K562 (cell line): ENCODE data around the gene CKLF. TPM values are rescaled to one million over a fixed set of nuclear protein-coding genes. Genes with fewer than 3 reads are reported as not detected.

Experiments
- BRCA1 ChIP-seq, 2 experiments: fragments of 450-650 bp in 1 of 2; sonication (generic) in 1 of 2; formaldehyde crosslinking in 1 of 2; IDR thresholded peaks; 2 replicates each; pipeline versions ENCODE4 v1.5.0 to v1.6.1; 2017 to 2020; ENCODE audit warnings: mild to moderate bottlenecking in 1 of 2, missing genetic modification reagents in 1 of 2
- CAMTA2 ChIP-seq: fragments of 250-450 bp; sonication (Bioruptor Pico); conservative IDR thresholded peaks from 2 replicates; pipeline ENCODE4 v1.5.1; 2022
- DIDO1 ChIP-seq: fragments of 450-650 bp; IDR thresholded peaks from 2 replicates; pipeline ENCODE4 v1.6.1; 2016; ENCODE audit warnings: low read depth, missing biosample characterization, missing genetic modification characterization
- GTF2A2 ChIP-seq: IDR thresholded peaks from 2 replicates; pipeline ENCODE4 v1.6.1; 2016; ENCODE audit warnings: mild to moderate bottlenecking, missing genetic modification characterization, missing compliant biosample characterization
- GTF2F1 ChIP-seq: IDR thresholded peaks from 2 replicates; pipeline ENCODE4 v1.6.1; 2011; ENCODE audit warnings: low read depth, low read length, improper control_type of control experiment
- HSF4 ChIP-seq: fragments of 250-450 bp; sonication (Bioruptor Pico); IDR thresholded peaks from 2 replicates; pipeline ENCODE4 v2.1.2; 2022; ENCODE audit warnings: mild to moderate bottlenecking, moderate library complexity, borderline replicate concordance
- IFI16 ChIP-seq: fragments of 250-450 bp; sonication (Bioruptor Pico); IDR thresholded peaks from 2 replicates; pipeline ENCODE4 v2.1.2; 2022; ENCODE audit warnings: mild to moderate bottlenecking, inconsistent platforms
- MTA3 ChIP-seq: fragments of 450-650 bp; formaldehyde crosslinking; IDR thresholded peaks from 2 replicates; pipeline ENCODE4 v1.6.1; 2017; ENCODE audit warnings: mild to moderate bottlenecking, borderline replicate concordance
- NR2F6 ChIP-seq: fragments of 450-650 bp; formaldehyde crosslinking; IDR thresholded peaks from 2 replicates; pipeline ENCODE4 v1.4.0; 2020; ENCODE audit warnings: mild to moderate bottlenecking
- PHB ChIP-seq: fragments of 250-450 bp; sonication (Bioruptor Pico); IDR thresholded peaks from 2 replicates; pipeline ENCODE4 v1.5.0; 2021
- RBBP5 ChIP-seq: fragments of 200-600 bp; sonication (generic); IDR thresholded peaks from 2 replicates; pipeline ENCODE4 v1.6.1; 2012; ENCODE audit warnings: borderline replicate concordance, mild to moderate bottlenecking, low read length, control low read depth, inconsistent platforms; ENCODE audit not compliant: insufficient read depth, poor library complexity, severe bottlenecking
- RFX5 ChIP-seq: IDR thresholded peaks from 2 replicates; pipeline ENCODE4 v1.6.1; 2011; ENCODE audit warnings: low read depth, mild to moderate bottlenecking, improper control_type of control experiment, low read length
- SAFB ChIP-seq: fragments of 200-400 bp; formaldehyde crosslinking; IDR thresholded peaks from 2 replicates; pipeline ENCODE4 v1.6.1; 2017; ENCODE audit warnings: low read depth, low read length, borderline replicate concordance
- SRF ChIP-seq, 2 experiments: fragments of 250-450, 450-650 bp in 1 of 2; sonication (Bioruptor Pico) in 1 of 2; sonication (generic) in 1 of 2; formaldehyde crosslinking; IDR thresholded peaks; 2 replicates each; pipeline versions ENCODE4 v1.5.0 to v1.5.1; 2020 to 2022; ENCODE audit warnings: mild to moderate bottlenecking in 1 of 2, missing genetic modification reagents in 1 of 2
- SUPT5H ChIP-seq: fragments of 450-650 bp; IDR thresholded peaks from 2 replicates; pipeline ENCODE4 v1.6.1; 2016
- TAL1 ChIP-seq: fragments of 450-650 bp; IDR thresholded peaks from 2 replicates; pipeline ENCODE4 v1.6.1; 2016; ENCODE audit warnings: mild to moderate bottlenecking
- TRIM24 ChIP-seq, 2 experiments: fragments of 450-650 bp; IDR thresholded peaks; 2 replicates each; pipeline ENCODE4 v1.6.1; 2016
- ZC3H4 ChIP-seq: sonication (generic); formaldehyde crosslinking; IDR thresholded peaks from 2 replicates; pipeline ENCODE4 v1.9.0; 2021; ENCODE audit warnings: missing genetic modification reagents, borderline replicate concordance
- ZKSCAN1 ChIP-seq: fragments of 150-350 bp; IDR thresholded peaks from 2 replicates; pipeline ENCODE4 v1.6.1; 2016; ENCODE audit warnings: low read depth, low read length
- ZNF311 ChIP-seq: fragments of 250-450 bp; sonication (Bioruptor Pico); IDR thresholded peaks from 2 replicates; pipeline ENCODE4 v1.4.0; 2020; ENCODE audit warnings: mild to moderate bottlenecking, moderate library complexity
- ZNF561 ChIP-seq: fragments of 450-650 bp; formaldehyde crosslinking; conservative IDR thresholded peaks from 2 replicates; pipeline ENCODE4 v1.4.0; 2020; ENCODE audit warnings: mild to moderate bottlenecking, moderate library complexity
- ZNF696 ChIP-seq: fragments of 250-450 bp; sonication (Bioruptor Pico); conservative IDR thresholded peaks from 2 replicates; pipeline ENCODE4 v1.4.0; 2020; ENCODE audit warnings: mild to moderate bottlenecking, moderate library complexity
- ZNF699 ChIP-seq: fragments of 250-450 bp; sonication (Bioruptor Pico); IDR thresholded peaks from 2 replicates; pipeline ENCODE4 v1.8.0; 2021; ENCODE audit warnings: mild to moderate bottlenecking, moderate library complexity; ENCODE audit not compliant: insufficient replicate concordance
- ZNF76 ChIP-seq: fragments of 250-450 bp; sonication (Bioruptor Pico); IDR thresholded peaks from 2 replicates; pipeline ENCODE4 v1.4.0; 2020; ENCODE audit warnings: mild to moderate bottlenecking, moderate library complexity, borderline replicate concordance
- polyA plus RNA-seq, 8 experiments: library from polyadenylated mRNA; depleted of rRNA in 4 of 8; stranded (reverse) in 5 of 8; unstranded in 3 of 8; fragments of >200 nt; fragmentation: Nextera tagmentation in 2 of 8; fragmentation: Illumina TruSeq in 1 of 8; extraction: Ambion mirVana in 2 of 8; extraction: Trizol in 1 of 8; gene quantifications; 2 replicates each; pipeline versions ENCODE4 v1.2.1 to v1.2.3, GENCODE V29; 2011 to 2014; ENCODE audit warnings: inconsistent platforms in 1 of 8, missing spikeins in 1 of 8
- total RNA-seq, 7 experiments: library from RNA; depleted of rRNA in 6 of 7; stranded (reverse); fragments of >200 nt in 6 of 7; fragmentation: Illumina TruSeq in 2 of 7; extraction: Trizol in 2 of 7; gene quantifications; 2 replicates each; pipeline versions ENCODE4 v1.2.1 to v1.2.3, GENCODE V29; 2011 to 2021; ENCODE audit warnings: low replicate concordance in 1 of 7
- TF ChIP-seq, protein P1 (sequence below), 2 experiments: fragments of 450-650 bp; conservative IDR thresholded peaks; 2 replicates each; pipeline ENCODE4 v1.6.1; 2017; ENCODE audit warnings: mild to moderate bottlenecking in 2 of 2, moderate library complexity in 2 of 2
- TF ChIP-seq, protein P2 (sequence below): fragments of 450-650 bp; IDR thresholded peaks from 2 replicates; pipeline ENCODE4 v1.6.1; 2016; ENCODE audit warnings: low read depth, mild to moderate bottlenecking, moderate library complexity
- TF ChIP-seq, protein P3 (sequence below): fragments of 450-650 bp; formaldehyde crosslinking; conservative IDR thresholded peaks from 2 replicates; pipeline ENCODE4 v1.4.0; 2022; ENCODE audit warnings: mild to moderate bottlenecking, missing genetic modification characterization

The CKLF gene
- total and polyA plus RNA-seq, 9 of the 15 experiments (the other 6 are each of a cell fraction or from before 2014, with no cell fraction given), result 84.8 to 322 (median 118) TPM

DNA sequence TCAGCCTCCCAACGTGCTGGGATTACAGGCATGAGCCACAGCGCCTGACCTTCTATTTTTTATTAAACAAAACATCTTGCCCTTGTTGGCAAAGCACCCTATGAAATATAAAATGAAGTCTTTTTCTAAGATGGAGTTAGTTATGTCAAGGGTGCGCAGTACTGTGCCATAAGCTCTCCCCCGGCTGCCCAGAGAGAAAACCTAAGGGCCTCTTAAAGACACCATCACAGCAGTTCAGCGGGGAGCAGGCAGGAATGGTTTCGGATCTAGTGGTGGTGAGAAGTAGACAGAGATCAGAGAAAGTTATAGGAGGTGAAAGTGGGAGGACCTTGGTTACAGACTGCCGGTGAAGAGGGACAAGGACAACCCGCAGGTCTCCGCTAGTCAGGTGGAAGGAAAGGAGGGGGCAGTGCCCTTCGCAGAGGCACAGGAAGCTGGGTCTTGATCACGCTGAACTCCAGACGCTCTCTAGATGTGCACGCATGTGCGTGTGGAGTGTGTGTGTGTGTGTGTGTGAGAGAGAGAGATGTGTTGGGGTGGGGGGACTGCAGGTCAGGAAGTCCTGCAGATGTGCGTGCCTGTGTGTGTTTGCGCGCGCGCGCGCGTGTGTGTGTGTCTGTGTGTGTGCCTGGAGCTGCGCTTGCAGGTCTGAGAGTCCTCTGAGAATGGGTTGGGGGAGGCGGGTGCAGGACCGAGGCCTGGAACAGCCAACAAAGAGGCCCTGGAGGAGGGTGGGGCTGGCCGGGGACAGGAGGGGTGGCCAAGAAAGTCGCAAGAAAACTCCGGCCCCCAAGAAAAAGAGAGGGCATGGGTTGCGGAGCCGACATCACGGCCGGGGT is 51.4 kb downstream of the CKLF start (continued):
- TF ChIP-seq RBBP5, result no peak
- TF ChIP-seq ZC3H4 (CRISPR knock-in tag), result no peak
- TF ChIP-seq PHB (CRISPR knock-in tag), result no peak
- peak; percentile 95 for TF ChIP-seq ZNF311 (CRISPR knock-in tag)
- TF ChIP-seq DIDO1 (tag), result no peak
- TF ChIP-seq ZNF699 (CRISPR knock-in tag), result no peak
- TF ChIP-seq, protein P1, sequence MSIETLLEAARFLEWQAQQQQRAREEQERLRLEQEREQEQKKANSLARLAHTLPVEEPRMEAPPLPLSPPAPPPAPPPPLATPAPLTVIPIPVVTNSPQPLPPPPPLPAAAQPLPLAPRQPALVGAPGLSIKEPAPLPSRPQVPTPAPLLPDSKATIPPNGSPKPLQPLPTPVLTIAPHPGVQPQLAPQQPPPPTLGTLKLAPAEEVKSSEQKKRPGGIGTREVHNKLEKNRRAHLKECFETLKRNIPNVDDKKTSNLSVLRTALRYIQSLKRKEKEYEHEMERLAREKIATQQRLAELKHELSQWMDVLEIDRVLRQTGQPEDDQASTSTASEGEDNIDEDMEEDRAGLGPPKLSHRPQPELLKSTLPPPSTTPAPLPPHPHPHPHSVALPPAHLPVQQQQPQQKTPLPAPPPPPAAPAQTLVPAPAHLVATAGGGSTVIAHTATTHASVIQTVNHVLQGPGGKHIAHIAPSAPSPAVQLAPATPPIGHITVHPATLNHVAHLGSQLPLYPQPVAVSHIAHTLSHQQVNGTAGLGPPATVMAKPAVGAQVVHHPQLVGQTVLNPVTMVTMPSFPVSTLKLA (conservative IDR thresholded peaks at IDR 0.05), result peak; percentile 31 to 61; a peak in 2 of 4 replicates
- no peak for TF ChIP-seq SAFB
- peak; percentile 82 for TF ChIP-seq GTF2A2
- TF ChIP-seq NR2F6 (CRISPR knock-in tag), result no peak
- no peak for TF ChIP-seq TAL1
- no peak for TF ChIP-seq ZKSCAN1
- TF ChIP-seq, protein P2, sequence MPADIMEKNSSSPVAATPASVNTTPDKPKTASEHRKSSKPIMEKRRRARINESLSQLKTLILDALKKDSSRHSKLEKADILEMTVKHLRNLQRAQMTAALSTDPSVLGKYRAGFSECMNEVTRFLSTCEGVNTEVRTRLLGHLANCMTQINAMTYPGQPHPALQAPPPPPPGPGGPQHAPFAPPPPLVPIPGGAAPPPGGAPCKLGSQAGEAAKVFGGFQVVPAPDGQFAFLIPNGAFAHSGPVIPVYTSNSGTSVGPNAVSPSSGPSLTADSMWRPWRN, result no peak
- no peak for TF ChIP-seq GTF2F1
- no peak for TF ChIP-seq BRCA1 (IDR thresholded peaks at IDR 0.05)
- TF ChIP-seq BRCA1 (CRISPR knock-in tag; IDR thresholded peaks at IDR 0.05), result no peak
- TF ChIP-seq, protein P3, sequence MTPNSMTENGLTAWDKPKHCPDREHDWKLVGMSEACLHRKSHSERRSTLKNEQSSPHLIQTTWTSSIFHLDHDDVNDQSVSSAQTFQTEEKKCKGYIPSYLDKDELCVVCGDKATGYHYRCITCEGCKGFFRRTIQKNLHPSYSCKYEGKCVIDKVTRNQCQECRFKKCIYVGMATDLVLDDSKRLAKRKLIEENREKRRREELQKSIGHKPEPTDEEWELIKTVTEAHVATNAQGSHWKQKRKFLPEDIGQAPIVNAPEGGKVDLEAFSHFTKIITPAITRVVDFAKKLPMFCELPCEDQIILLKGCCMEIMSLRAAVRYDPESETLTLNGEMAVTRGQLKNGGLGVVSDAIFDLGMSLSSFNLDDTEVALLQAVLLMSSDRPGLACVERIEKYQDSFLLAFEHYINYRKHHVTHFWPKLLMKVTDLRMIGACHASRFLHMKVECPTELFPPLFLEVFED, result no peak
- 0 out of 4 replicates have a peak, but pooled peaks of 1 of the 2 experiments have one; percentile 29 for TF ChIP-seq SRF (CRISPR knock-in tag; IDR thresholded peaks at IDR 0.05)
- no peak for TF ChIP-seq ZNF696
- TF ChIP-seq CAMTA2 (CRISPR knock-in tag), result no peak
- peak in 1 of 2 experiments; percentile 29; a peak in 1 of 4 replicates for TF ChIP-seq TRIM24 (IDR thresholded peaks at IDR 0.05)
- no peak for TF ChIP-seq IFI16 (CRISPR knock-in tag)
- peak; percentile 56 for TF ChIP-seq SUPT5H
- no peak for TF ChIP-seq MTA3
- 0 out of 2 replicates have a peak, but pooled peaks have one; percentile 32 for TF ChIP-seq ZNF561
- TF ChIP-seq RFX5, result no peak
- TF ChIP-seq HSF4 (CRISPR knock-in tag), result peak; percentile 51; the same call in 1 of the 2 replicates
- TF ChIP-seq ZNF76 (CRISPR knock-in tag), result peak; percentile 80; the same call in 1 of the 2 replicates
